B cell (primary cell): ENCODE measurements around the gene JRKL. TPM values are rescaled to one million over a fixed set of nuclear protein-coding genes. Genes with fewer than 3 reads are reported as not detected.

Source experiments
- ATAC-seq: fragments of 200-7000 bp; cut with Tn5 transposase; one replicate; pipeline ENCODE4 v1.10.0; 2021; ENCODE audit warnings: low read depth, mild to moderate bottlenecking, moderate number of reproducible peaks, moderate library complexity
- CTCF ChIA-PET: fragments of 350-600 bp; sonication (Branson Sonifier 250); formaldehyde crosslinking; loops from one replicate; lab custom pipeline; 2021; ENCODE audit warnings: antibody characterized with exemption, inconsistent platforms; lab: Charles Lee
- POLR2A ChIA-PET: fragments of 350-600 bp; sonication (Branson Sonifier 250); formaldehyde crosslinking; loops from one replicate; lab custom pipeline; 2021; ENCODE audit warnings: antibody characterized with exemption; lab: Charles Lee
- DNase-seq: peaks from one replicate; pipeline ENCODE4 v3.0.0; 2013
- H2AFZ ChIP-seq: 2 replicates; pipeline ENCODE4 v1.6.1; 2012; ENCODE audit warnings: mild to moderate bottlenecking, low read depth, low read length; ENCODE audit not compliant: insufficient read depth, poor library complexity, severe bottlenecking
- H3K27ac ChIP-seq, 2 donors: 1 replicate in 1 of 2; 2 replicates in 1 of 2; pipeline ENCODE4 v1.5.1; 2012 to 2013; ENCODE audit warnings: low read length in 2 of 2, mild to moderate bottlenecking in 2 of 2, moderate library complexity in 1 of 2
- H3K27me3 ChIP-seq, 4 experiments: fragments of 200-600 bp in 1 of 4; sonication (generic) in 1 of 4; replicated peaks in 1 of 4; 1 replicate in 2 of 4; 2 replicates in 2 of 4; pipeline versions ENCODE4 v1.6.1 to v1.7.0; 2013 to 2016; ENCODE audit warnings: low read length in 3 of 4, mild to moderate bottlenecking in 2 of 4, mixed read lengths in 1 of 4, moderate library complexity in 1 of 4; ENCODE audit not compliant: insufficient read depth in 4 of 4, control insufficient read depth in 3 of 4; ENCODE audit errors: control extremely low read depth in 1 of 4
- H3K36me3 ChIP-seq, 2 experiments: replicated peaks in 1 of 2; 1 replicate in 1 of 2; 2 replicates in 1 of 2; pipeline versions ENCODE4 v1.6.1 to v1.7.1; 2013; ENCODE audit warnings: low read length in 1 of 2; ENCODE audit not compliant: insufficient read depth in 2 of 2, control insufficient read depth in 1 of 2; ENCODE audit errors: control extremely low read depth in 1 of 2, extremely low read depth in 1 of 2
- H3K4me1 ChIP-seq, 2 donors: fragments of 200-600 bp in 1 of 2; sonication (generic) in 1 of 2; 1 replicate in 1 of 2; 2 replicates in 1 of 2; pipeline versions ENCODE4 v1.5.1 to v1.6.1; 2013 to 2017; ENCODE audit warnings: low read length in 2 of 2; ENCODE audit not compliant: control insufficient read depth in 2 of 2, insufficient read depth in 2 of 2
- H3K4me2 ChIP-seq: replicated peaks from 2 replicates; pipeline ENCODE3; 2012; ENCODE audit warnings: mild to moderate bottlenecking, low read depth, low read length; ENCODE audit not compliant: poor library complexity, severe bottlenecking
- H3K4me3 ChIP-seq, 5 experiments: fragments of 200-600 bp in 1 of 5; sonication (generic) in 1 of 5; 1 replicate in 3 of 5; 2 replicates in 2 of 5; pipeline versions ENCODE4 v1.5.1 to v1.7.0; 2011 to 2016; ENCODE audit warnings: low read length in 4 of 5, mild to moderate bottlenecking in 4 of 5, low read depth in 2 of 5, control low read depth in 1 of 5, moderate library complexity in 1 of 5; ENCODE audit not compliant: insufficient read depth in 1 of 5; ENCODE audit errors: control extremely low read depth in 1 of 5, extremely low read depth in 1 of 5
- H3K79me2 ChIP-seq: fragments of 200-600 bp; sonication (generic); one replicate; pipeline ENCODE4 v1.6.0; 2016; ENCODE audit warnings: low read length; ENCODE audit not compliant: control insufficient read depth, insufficient read depth
- H3K9ac ChIP-seq: fragments of 200-600 bp; sonication (generic); 2 replicates; pipeline ENCODE4 v1.6.1; 2017; ENCODE audit warnings: mild to moderate bottlenecking, low read length, moderate library complexity
- H3K9me3 ChIP-seq, 3 donors: one replicate each; pipeline versions ENCODE4 v1.6.1 to v1.7.1; 2013; ENCODE audit warnings: low read length in 2 of 3; ENCODE audit not compliant: control insufficient read depth in 2 of 3, insufficient read depth in 1 of 3; ENCODE audit errors: control extremely low read depth in 1 of 3
- H4K20me1 ChIP-seq: 2 replicates; pipeline ENCODE4 v1.6.0; 2012; ENCODE audit warnings: mild to moderate bottlenecking, low read length; ENCODE audit not compliant: insufficient read depth, control insufficient read depth, poor library complexity, severe bottlenecking
- H3K27ac Mint-ChIP-seq: one replicate; pipeline ENCODE4 v1.8.0; 2021; ENCODE audit warnings: mixed read lengths
- H3K27me3 Mint-ChIP-seq: one replicate; pipeline ENCODE4 v1.8.0; 2021; ENCODE audit warnings: mixed read lengths
- H3K4me1 Mint-ChIP-seq: one replicate; pipeline ENCODE4 v1.8.0; 2021; ENCODE audit warnings: mixed read lengths
- H3K4me3 Mint-ChIP-seq: one replicate; pipeline ENCODE4 v1.8.0; 2021; ENCODE audit warnings: mixed read lengths
- H3K9me3 Mint-ChIP-seq: one replicate; pipeline ENCODE4 v1.8.0; 2022; ENCODE audit warnings: mixed read lengths; ENCODE audit not compliant: insufficient read depth
- EZH2 ChIP-seq: IDR thresholded peaks from 2 replicates; pipeline ENCODE4 v1.6.1; 2012; ENCODE audit warnings: borderline replicate concordance, low read depth, mild to moderate bottlenecking, moderate library complexity, low read length; ENCODE audit not compliant: insufficient read depth, poor library complexity, severe bottlenecking
- WGBS: methylation state at CpG from one replicate; pipeline ENCODE4 v1.1.5; 2013; ENCODE audit warnings: missing lambda C conversion rate; ENCODE audit not compliant: insufficient coverage; 5-methylcytosine and 5-hydroxymethylcytosine counted together
- intact Hi-C: fragments of 100-400 bp; cut with micrococcal nuclease; formaldehyde crosslinking; loops from one replicate; pipeline ENCODE4 v1.10.0; 2022
- polyA plus RNA-seq: library from polyadenylated mRNA; depleted of rRNA; stranded (reverse); fragments of >200 nt; gene quantifications from 2 replicates; pipeline ENCODE4 v1.2.3, GENCODE V29; 2012
- total RNA-seq, 2 donors: library from RNA; stranded (reverse); fragments of 120-200 nt in 1 of 2; gene quantifications; 1 replicate in 1 of 2; 2 replicates in 1 of 2; pipeline versions ENCODE4 v1.2.3 to v1.2.4, GENCODE V29; 2013 to 2022
- TF ChIP-seq, protein P1 (sequence below): fragments of 200-600 bp; IDR thresholded peaks from one replicate; pipeline ENCODE4 v1.8.0; 2022; ENCODE audit warnings: antibody characterized with exemption, mild to moderate bottlenecking

The JRKL gene
- total and polyA plus RNA-seq, 2 donors (not counting 1 experiment from before 2014, with no cell fraction given): 2.1 to 12.9 TPM

DNA sequence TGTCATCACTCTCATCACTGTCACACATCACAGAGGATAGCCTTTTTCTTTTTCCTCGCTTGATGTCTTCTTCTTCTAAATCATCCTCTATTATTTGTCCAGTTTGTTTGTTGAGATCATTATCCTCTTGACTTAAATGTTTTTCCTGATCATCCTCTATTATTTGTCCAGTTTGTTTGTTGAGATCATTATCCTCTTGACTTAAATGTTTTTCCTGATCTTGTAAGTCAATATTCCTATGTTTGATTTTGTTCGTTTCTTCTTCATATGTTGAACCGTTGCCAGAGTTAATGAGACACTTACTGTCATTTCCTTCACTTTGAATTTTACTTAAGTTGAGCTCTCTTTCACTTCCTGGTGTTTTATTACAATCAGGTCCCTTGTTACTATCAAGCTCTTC lies 5.7 kb upstream of the JRKL start:
- H2AFZ ChIP-seq: no peak overlapping the region
- no peak overlapping the region for H3K4me2 ChIP-seq
- H3K27me3 ChIP-seq: no peaks in the 10 kb centered on the region
- ChIA-PET POLR2A (no interaction called here), CTCF (interaction anchor here (0.8 to 0.9 kb wide), 2 partner anchors 10 to 13 kb away, joined by 3 read pairs; no protein-coding TSS in a partner anchor)
- no peak overlapping the region for H3K4me3 Mint-ChIP-seq
- H3K27ac Mint-ChIP-seq: no peak overlapping the region
- intact Hi-C loops: no loop called here
- H3K9me3 Mint-ChIP-seq: no peaks in the 10 kb centered on the region
- peaks cover 7% of the 10 kb centered on the region in 2 donors for H3K4me1 ChIP-seq
- TF ChIP-seq EZH2: no peak
- TF ChIP-seq, protein P1, sequence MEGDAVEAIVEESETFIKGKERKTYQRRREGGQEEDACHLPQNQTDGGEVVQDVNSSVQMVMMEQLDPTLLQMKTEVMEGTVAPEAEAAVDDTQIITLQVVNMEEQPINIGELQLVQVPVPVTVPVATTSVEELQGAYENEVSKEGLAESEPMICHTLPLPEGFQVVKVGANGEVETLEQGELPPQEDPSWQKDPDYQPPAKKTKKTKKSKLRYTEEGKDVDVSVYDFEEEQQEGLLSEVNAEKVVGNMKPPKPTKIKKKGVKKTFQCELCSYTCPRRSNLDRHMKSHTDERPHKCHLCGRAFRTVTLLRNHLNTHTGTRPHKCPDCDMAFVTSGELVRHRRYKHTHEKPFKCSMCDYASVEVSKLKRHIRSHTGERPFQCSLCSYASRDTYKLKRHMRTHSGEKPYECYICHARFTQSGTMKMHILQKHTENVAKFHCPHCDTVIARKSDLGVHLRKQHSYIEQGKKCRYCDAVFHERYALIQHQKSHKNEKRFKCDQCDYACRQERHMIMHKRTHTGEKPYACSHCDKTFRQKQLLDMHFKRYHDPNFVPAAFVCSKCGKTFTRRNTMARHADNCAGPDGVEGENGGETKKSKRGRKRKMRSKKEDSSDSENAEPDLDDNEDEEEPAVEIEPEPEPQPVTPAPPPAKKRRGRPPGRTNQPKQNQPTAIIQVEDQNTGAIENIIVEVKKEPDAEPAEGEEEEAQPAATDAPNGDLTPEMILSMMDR: no peak
- DNase-seq (no peak), ATAC-seq (no peak)
- no peaks in the 10 kb centered on the region for H4K20me1 ChIP-seq
- H3K4me3 ChIP-seq: no peak overlapping the region
- H3K27ac ChIP-seq: no peak overlapping the region
- H3K9me3 ChIP-seq: no peaks in the 10 kb centered on the region
- H3K9ac ChIP-seq: no peak overlapping the region
- peaks cover 37% of the 10 kb centered on the region for H3K79me2 ChIP-seq
- H3K36me3 ChIP-seq: peaks cover 12 to 24% of the 10 kb centered on the region in 2 experiments
- peaks cover 13% of the 10 kb centered on the region for H3K4me1 Mint-ChIP-seq
- WGBS: no CpG with 5 or more reads among the region's 3 CpGs
- H3K27me3 Mint-ChIP-seq: no peaks in the 10 kb centered on the region

DNA sequence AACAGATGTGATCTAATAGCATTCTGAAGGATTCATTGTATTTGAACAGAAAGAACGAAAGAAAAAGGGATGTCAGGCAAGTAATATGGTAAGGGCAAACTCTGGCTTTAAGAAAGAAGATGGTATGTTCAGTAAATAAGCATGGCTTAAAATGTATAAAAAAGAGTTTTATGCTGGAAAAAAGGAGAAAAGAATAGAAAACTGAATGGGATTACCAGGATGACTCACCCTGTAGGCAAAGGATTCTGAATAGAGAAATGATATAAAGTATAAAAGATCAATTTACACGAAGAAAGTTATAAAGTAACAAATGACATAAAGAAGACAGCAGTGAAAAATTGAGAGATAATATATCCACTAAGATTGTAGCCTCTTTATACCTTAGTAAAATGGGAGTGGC lies 4.6 kb upstream of the JRKL start:
- Histone ChIP-seq H3K27me3 (no peaks in the 10 kb centered on the region), H4K20me1 (no peaks in the 10 kb centered on the region), H3K9ac (no peak overlapping the region), H3K4me2 (no peak overlapping the region), H3K9me3 (no peaks in the 10 kb centered on the region), H3K4me1 (peaks cover 7 to 9% of the 10 kb centered on the region in 2 donors), H3K79me2 (peaks cover 44% of the 10 kb centered on the region), H3K36me3 (peaks cover 9 to 18% of the 10 kb centered on the region in 2 experiments), H3K4me3 (no peak overlapping the region), H3K27ac (no peak overlapping the region), H2AFZ (no peak overlapping the region)
- H3K27me3 Mint-ChIP-seq: no peaks in the 10 kb centered on the region
- WGBS: no CpG with 5 or more reads among the region's 2 CpGs
- POLR2A ChIA-PET: no interaction called here
- H3K4me1 Mint-ChIP-seq: peaks cover 15% of the 10 kb centered on the region
- CTCF ChIA-PET: interaction anchor here (0.5 kb wide), 1 partner anchor 544 kb away, joined by 3 read pairs; no protein-coding TSS in a partner anchor
- ATAC-seq (no peak), DNase-seq (no peak)
- no peaks in the 10 kb centered on the region for H3K9me3 Mint-ChIP-seq
- TF ChIP-seq, protein P1: no peak
- no peak for TF ChIP-seq EZH2
- H3K27ac Mint-ChIP-seq: no peak overlapping the region
- intact Hi-C loops: loop anchor here (5.0 kb wide), 1 partner anchor 128 kb away; no protein-coding TSS in a partner anchor
- no peak overlapping the region for H3K4me3 Mint-ChIP-seq
